HT1080 (cell line): ENCODE results near the gene TEX44. TPM values are rescaled to one million over a fixed set of nuclear protein-coding genes. Genes with fewer than 3 reads are reported as not detected.

Source experiments
- DNase-seq: peaks from one replicate; pipeline ENCODE4 v3.0.0-alpha.2; 2015; ENCODE audit warnings: low read depth
- total RNA-seq: library from RNA; depleted of rRNA; stranded (reverse); fragments of >200 nt; shearing (Covaris generic); gene quantifications from 2 replicates; pipeline ENCODE4 v1.2.3, GENCODE V29; 2014; rRNA removed

The TEX44 gene
- total RNA-seq, 1 experiment from 2014 or later: not detected

GRCh38 chr2:231633241-231633976 lies 40.7 kb downstream of the TEX44 start:
- no peak for DNase-seq

GRCh38 chr2:231634412-231634811 lies 41.7 kb downstream of the TEX44 start:
- no peak for DNase-seq

- no peak for DNase-seq
Observed at GRCh38 chr2:231634951-231635875, 42.5 kb downstream of the TEX44 start.

GRCh38 chr2:231640241-231640640 lies 47.6 kb downstream of the TEX44 start:
- DNase-seq: no peak

GRCh38 chr2:231640641-231641111 lies 48.0 kb downstream of the TEX44 start:
- no peak for DNase-seq

- peak; percentile 99 for DNase-seq
Observed at GRCh38 chr2:231642631-231643494, 50.2 kb downstream of the TEX44 start.

GRCh38 chr2:231643495-231643888 lies 50.8 kb downstream of the TEX44 start:
- no peak for DNase-seq

Other genes with a start within 250 kb of the TEX44 start
- 0.14 TPM in 1 of 2 replicates, not detected in the other for gene B3GNT7, start 197.2 kb upstream of the TEX44 start, total RNA-seq
- gene NCL, start 128.4 kb upstream of the TEX44 start, total RNA-seq: 278 and 358 TPM in 2 replicates
- not detected in 2 replicates for gene NMUR1, start 62.4 kb upstream of the TEX44 start, total RNA-seq
- gene PTMA, start 115.7 kb downstream of the TEX44 start, total RNA-seq: 1,647 and 2,130 TPM in 2 replicates
- gene PDE6D, start 188.4 kb downstream of the TEX44 start, total RNA-seq: 14.3 and 20.5 TPM in 2 replicates
- gene COPS7B, start 193.6 kb downstream of the TEX44 start, total RNA-seq: 36.6 and 45.7 TPM in 2 replicates